PC-9 (cell line): ENCODE data around the gene BRSK1. TPM values are rescaled to one million over a fixed set of nuclear protein-coding genes. Genes with fewer than 3 reads are reported as not detected.

Experiments used
- BruUV-seq: library from RNA; stranded (reverse); fragments of 400-500 nt; replicated peaks from 2 replicates; lab custom pipeline; 2021; lab: Mats Ljungman, UMichigan
- CTCF ChIA-PET: fragments of 300-600 bp; sonication (Branson Sonifier 250); formaldehyde crosslinking; loops from one replicate; lab custom pipeline; 2022; ENCODE audit warnings: antibody characterized with exemption; lab: Charles Lee
- POLR2A ChIA-PET: fragments of 300-600 bp; sonication (Branson Sonifier 250); formaldehyde crosslinking; loops from one replicate; lab custom pipeline; 2022; ENCODE audit warnings: antibody characterized with exemption; ENCODE audit not compliant: unreplicated experiment; lab: Charles Lee
- DNase-seq, 2 experiments: peaks; one replicate each; pipeline versions ENCODE4 v3.0.0 to v3.0.0-alpha.2; 2015 to 2022; ENCODE audit warnings: mixed read lengths in 1 of 2
- H2AFZ ChIP-seq: fragments of 200-600 bp; sonication (generic); 2 replicates; pipeline ENCODE4 v1.8.1; 2017; ENCODE audit warnings: antibody characterized with exemption
- H3F3A ChIP-seq: fragments of 200-600 bp; sonication (generic); 2 replicates; pipeline ENCODE4 v1.8.1; 2017; ENCODE audit warnings: antibody characterized with exemption, mild to moderate bottlenecking, low read depth; ENCODE audit not compliant: insufficient read depth
- H3K27ac ChIP-seq: fragments of 200-600 bp; sonication (generic); 2 replicates; pipeline ENCODE4 v1.6.1; 2016; ENCODE audit warnings: mixed run types
- H3K27me3 ChIP-seq: fragments of 200-600 bp; sonication (generic); 2 replicates; pipeline ENCODE4 v1.6.1; 2016; ENCODE audit warnings: low read depth, mixed run types; ENCODE audit not compliant: insufficient read depth
- H3K36me3 ChIP-seq: fragments of 200-600 bp; sonication (generic); 2 replicates; pipeline ENCODE4 v1.6.1; 2016; ENCODE audit warnings: low read depth, mixed run types
- H3K4me1 ChIP-seq: fragments of 200-600 bp; sonication (generic); replicated peaks from 2 replicates; pipeline ENCODE4 v1.6.1; 2016; ENCODE audit warnings: mixed run types; ENCODE audit not compliant: insufficient read depth
- H3K4me2 ChIP-seq: fragments of 200-600 bp; sonication (generic); 2 replicates; pipeline ENCODE4 v1.6.1; 2017; ENCODE audit warnings: mixed run types
- H3K4me3 ChIP-seq: fragments of 200-600 bp; sonication (generic); 2 replicates; pipeline ENCODE4 v1.6.1; 2016; ENCODE audit warnings: mixed run types
- H3K79me2 ChIP-seq: fragments of 200-600 bp; sonication (generic); 2 replicates; pipeline ENCODE4 v1.6.1; 2017; ENCODE audit warnings: low read depth, mixed run types
- H3K9me2 ChIP-seq: fragments of 200-600 bp; sonication (generic); 2 replicates; pipeline ENCODE4 v1.8.1; 2017; ENCODE audit warnings: mild to moderate bottlenecking; ENCODE audit not compliant: insufficient read depth
- H3K9me3 ChIP-seq: fragments of 200-600 bp; sonication (generic); 2 replicates; pipeline ENCODE4 v1.8.1; 2016; ENCODE audit warnings: low read depth; ENCODE audit not compliant: insufficient read depth
- H4K20me1 ChIP-seq: fragments of 200-600 bp; sonication (generic); 2 replicates; pipeline ENCODE4 v1.8.1; 2017; ENCODE audit not compliant: insufficient read depth
- EZH2 ChIP-seq: fragments of 200-600 bp; sonication (generic); IDR thresholded peaks from 2 replicates; pipeline ENCODE4 v1.8.0; 2017; ENCODE audit warnings: antibody characterized with exemption, low read depth
- intact Hi-C: fragments of 100-400 bp; cut with micrococcal nuclease; formaldehyde crosslinking; loops from one replicate; pipeline ENCODE4 v1.10.0; 2022; ENCODE audit not compliant: unreplicated experiment
- total RNA-seq: library from RNA; stranded (reverse); gene quantifications from 2 replicates; pipeline ENCODE4 v1.2.3, GENCODE V29; 2021
- TF ChIP-seq, protein P1 (sequence below): fragments of 200-600 bp; sonication (generic); conservative IDR thresholded peaks from 2 replicates; pipeline ENCODE4 v1.6.1; 2017; ENCODE audit warnings: mixed run types, antibody characterized with exemption, mild to moderate bottlenecking, moderate library complexity

The BRSK1 gene
- total RNA-seq, 1 experiment from 2014 or later = 6.5 TPM

DNA sequence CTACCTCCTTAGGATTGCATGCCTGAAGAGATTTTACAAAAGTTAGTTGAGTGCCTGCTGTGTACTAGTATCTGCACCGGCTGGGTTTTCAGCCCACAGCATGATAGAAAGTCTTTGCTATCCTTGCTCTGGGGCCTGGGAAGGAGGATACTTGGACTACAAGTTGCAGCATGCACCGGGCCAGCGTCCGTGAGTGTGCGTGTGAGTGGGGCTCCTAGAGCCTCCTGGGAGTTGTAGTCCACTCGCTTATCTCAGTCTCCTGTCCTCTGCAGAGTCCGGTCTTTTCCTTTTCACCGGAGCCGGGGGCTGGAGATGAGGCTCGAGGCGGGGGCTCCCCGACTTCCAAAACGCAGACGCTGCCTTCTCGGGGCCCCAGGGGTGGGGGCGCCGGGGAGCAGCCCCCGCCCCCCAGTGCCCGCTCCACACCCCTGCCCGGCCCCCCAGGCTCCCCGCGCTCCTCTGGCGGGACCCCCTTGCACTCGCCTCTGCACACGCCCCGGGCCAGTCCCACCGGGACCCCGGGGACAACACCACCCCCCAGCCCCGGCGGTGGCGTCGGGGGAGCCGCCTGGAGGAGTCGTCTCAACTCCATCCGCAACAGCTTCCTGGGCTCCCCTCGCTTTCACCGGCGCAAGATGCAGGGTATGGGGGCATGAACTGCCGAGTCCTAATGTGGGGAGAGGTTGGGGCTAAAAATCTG is 20.6 kb downstream of the BRSK1 start:
- no peaks in the 10 kb centered on the region for H3K36me3 ChIP-seq
- H4K20me1 ChIP-seq = no peaks in the 10 kb centered on the region
- H2AFZ ChIP-seq = no peak overlapping the region
- ChIA-PET CTCF (interaction anchor here (0.6 kb wide), 2 partner anchors 35 to 113 kb away, joined by 3 read pairs; no protein-coding TSS in a partner anchor), POLR2A (no interaction called here)
- no peaks in the 10 kb centered on the region for H3K27me3 ChIP-seq
- no peak overlapping the region for H3K4me3 ChIP-seq
- no peaks in the 10 kb centered on the region for H3K79me2 ChIP-seq
- intact Hi-C loops = no loop called here
- no peak overlapping the region for H3K4me2 ChIP-seq
- H3K9me2 ChIP-seq = no peaks in the 10 kb centered on the region
- TF ChIP-seq, protein P1, sequence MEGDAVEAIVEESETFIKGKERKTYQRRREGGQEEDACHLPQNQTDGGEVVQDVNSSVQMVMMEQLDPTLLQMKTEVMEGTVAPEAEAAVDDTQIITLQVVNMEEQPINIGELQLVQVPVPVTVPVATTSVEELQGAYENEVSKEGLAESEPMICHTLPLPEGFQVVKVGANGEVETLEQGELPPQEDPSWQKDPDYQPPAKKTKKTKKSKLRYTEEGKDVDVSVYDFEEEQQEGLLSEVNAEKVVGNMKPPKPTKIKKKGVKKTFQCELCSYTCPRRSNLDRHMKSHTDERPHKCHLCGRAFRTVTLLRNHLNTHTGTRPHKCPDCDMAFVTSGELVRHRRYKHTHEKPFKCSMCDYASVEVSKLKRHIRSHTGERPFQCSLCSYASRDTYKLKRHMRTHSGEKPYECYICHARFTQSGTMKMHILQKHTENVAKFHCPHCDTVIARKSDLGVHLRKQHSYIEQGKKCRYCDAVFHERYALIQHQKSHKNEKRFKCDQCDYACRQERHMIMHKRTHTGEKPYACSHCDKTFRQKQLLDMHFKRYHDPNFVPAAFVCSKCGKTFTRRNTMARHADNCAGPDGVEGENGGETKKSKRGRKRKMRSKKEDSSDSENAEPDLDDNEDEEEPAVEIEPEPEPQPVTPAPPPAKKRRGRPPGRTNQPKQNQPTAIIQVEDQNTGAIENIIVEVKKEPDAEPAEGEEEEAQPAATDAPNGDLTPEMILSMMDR = no peak
- TF ChIP-seq EZH2 = no peak
- peaks cover 10% of the 10 kb centered on the region; the same call in 1 of the 2 replicates for H3F3A ChIP-seq
- BruUV-seq = no TSS peak
- peak in 1 of 2 experiments; percentile 57 for DNase-seq
- H3K9me3 ChIP-seq = no peaks in the 10 kb centered on the region
- no peak overlapping the region for H3K27ac ChIP-seq
- H3K4me1 ChIP-seq = 0 out of 2 replicates have a peak, but pooled peaks cover 4% of the 10 kb centered on the region

DNA sequence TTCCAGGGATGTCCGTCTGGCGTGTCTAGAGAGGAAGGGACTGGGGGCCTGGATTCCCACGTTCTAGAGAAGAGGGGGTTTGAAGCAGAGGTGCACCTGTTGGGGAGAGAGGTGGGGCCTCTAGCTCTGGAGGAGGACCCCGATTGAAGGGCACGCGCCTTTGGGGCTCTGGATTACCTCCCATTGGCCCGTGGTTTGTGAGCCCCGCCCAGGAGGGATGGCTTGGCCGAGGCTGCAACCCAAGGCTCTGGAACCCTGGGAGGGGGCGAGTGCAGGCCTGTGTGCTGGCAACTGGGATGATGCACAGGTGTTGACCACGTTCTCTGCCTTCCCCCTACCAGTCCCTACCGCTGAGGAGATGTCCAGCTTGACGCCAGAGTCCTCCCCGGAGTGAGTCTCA is 21.2 kb downstream of the BRSK1 start:
- intact Hi-C loops = no loop called here
- POLR2A ChIA-PET = interaction anchor here (0.5 kb wide), 1 partner anchor 17 kb away, joined by 4 read pairs; no protein-coding TSS in a partner anchor
- H3K27ac ChIP-seq = no peak overlapping the region

DNA sequence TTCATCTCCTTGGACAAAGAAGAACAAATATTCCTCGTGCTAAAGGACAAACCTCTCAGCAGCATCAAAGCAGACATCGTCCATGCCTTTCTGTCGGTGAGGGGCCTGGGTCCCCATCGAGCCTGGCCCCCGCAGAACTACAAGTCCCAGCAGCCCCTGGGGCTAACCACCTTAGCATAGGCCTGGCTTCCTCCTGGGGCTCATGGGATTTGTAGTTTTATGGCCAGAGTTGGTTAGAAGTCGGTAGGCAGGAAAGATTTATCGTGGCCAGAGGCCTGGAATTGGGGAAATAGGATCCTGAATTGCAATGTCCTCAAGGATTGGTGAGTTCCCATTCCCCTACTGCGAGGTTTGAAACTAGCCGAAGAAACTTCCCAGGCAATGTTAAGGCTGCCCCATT is 21.7 kb downstream of the BRSK1 start:
- H3K4me2 ChIP-seq = no peak overlapping the region
- no peak overlapping the region for H2AFZ ChIP-seq
- 0 out of 2 replicates have a peak, but pooled peaks cover 4% of the 10 kb centered on the region for H3K4me1 ChIP-seq
- POLR2A ChIA-PET = interaction anchor here (0.5 to 1.1 kb wide), 2 partner anchors 16 to 33 kb away, joined by 4 to 5 read pairs; no protein-coding TSS in a partner anchor
- no peaks in the 10 kb centered on the region for H3K79me2 ChIP-seq
- no TSS peak for BruUV-seq
- no peaks in the 10 kb centered on the region for H3K9me2 ChIP-seq
- TF ChIP-seq, protein P1 = no peak
- no peak for TF ChIP-seq EZH2
- H3F3A ChIP-seq = peaks cover 10% of the 10 kb centered on the region; the same call in 1 of the 2 replicates
- CTCF ChIA-PET = no interaction called here
- intact Hi-C loops = no loop called here
- H3K4me3 ChIP-seq = no peak overlapping the region
- no peak overlapping the region for H3K27ac ChIP-seq
- DNase-seq = peak in 1 of 2 experiments; percentile 35
- no peaks in the 10 kb centered on the region for H4K20me1 ChIP-seq
- no peaks in the 10 kb centered on the region for H3K9me3 ChIP-seq
- H3K27me3 ChIP-seq = no peaks in the 10 kb centered on the region
- H3K36me3 ChIP-seq = no peaks in the 10 kb centered on the region

More for the DNA sequence above, 21.2 kb downstream of the BRSK1 start:
- CTCF ChIA-PET = interaction anchor here (0.6 kb wide), 2 partner anchors 34 to 112 kb away, joined by 3 read pairs; no protein-coding TSS in a partner anchor
- no peaks in the 10 kb centered on the region for H3K9me3 ChIP-seq
- no peak overlapping the region for H3K4me3 ChIP-seq
- peaks cover 10% of the 10 kb centered on the region; the same call in 1 of the 2 replicates for H3F3A ChIP-seq
- no peaks in the 10 kb centered on the region for H4K20me1 ChIP-seq
- 0 out of 2 replicates have a peak, but pooled peaks cover 4% of the 10 kb centered on the region for H3K4me1 ChIP-seq
- no peaks in the 10 kb centered on the region for H3K79me2 ChIP-seq
- no peaks in the 10 kb centered on the region for H3K36me3 ChIP-seq
- no peaks in the 10 kb centered on the region for H3K27me3 ChIP-seq
- H3K9me2 ChIP-seq = no peaks in the 10 kb centered on the region
- no TSS peak for BruUV-seq
- H3K4me2 ChIP-seq = no peak overlapping the region
- TF ChIP-seq EZH2 = no peak
- DNase-seq = no peak
- no peak overlapping the region for H2AFZ ChIP-seq
